Stimulated activated CD8-positive, alpha-beta memory T cell treated with anti-CD3 and anti-CD28 coated beads, Interleukin-2, amount 100 ng/mL, for 1 hour (primary cell): ENCODE data around the gene MSANTD7.
"Not testable (repeated sequence)": the region's sequence is repeated elsewhere in the genome, so short reads cannot be mapped to it uniquely, and the experiment has no call there.

ENCODE experiments used
- DNase-seq, 2 donors: peaks; one replicate each; pipeline ENCODE4 v3.0.0-alpha.2; 2020; ENCODE audit warnings: low read depth in 2 of 2

The MSANTD7 gene

GRCh38 chr10:14837757-14838581, at the start of gene MSANTD7, which contains the start of the genes CDNF and HSPA14:
TSS of gene MSANTD7 (plus strand) at chr10:14838306. CDS start at chr10:14842285, 3,979 bp downstream.
TSS of gene CDNF (minus strand) at chr10:14838037. CDS start at chr10:14837946, 91 bp downstream.
TSS of gene HSPA14 (plus strand) at chr10:14838306. CDS start at chr10:14838403, 97 bp downstream.
- peak; percentile 99 for DNase-seq

GRCh38 chr10:14798636-14799035, 39.5 kb upstream of the MSANTD7 start:
- DNase-seq = no peak

DNA sequence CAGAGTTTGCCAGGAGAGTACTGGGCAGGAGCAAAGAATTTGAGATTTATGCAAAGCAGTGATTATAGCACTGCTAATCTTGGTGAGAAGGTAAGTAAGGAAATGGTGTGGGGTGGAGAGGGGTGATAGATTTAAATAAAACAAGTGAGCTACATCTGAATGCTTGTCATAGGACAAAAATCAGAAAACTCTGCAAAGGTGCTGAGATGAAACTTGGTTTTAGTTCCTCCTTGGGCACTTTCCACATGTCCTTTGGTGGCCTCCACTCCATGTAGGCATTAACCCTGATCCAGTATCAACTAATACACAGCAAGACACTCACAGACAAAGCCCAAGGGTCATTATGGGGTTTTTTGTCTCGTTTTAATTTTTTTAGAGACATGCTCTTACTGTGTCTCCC, 37.7 kb upstream of the MSANTD7 start:
- DNase-seq = no peak

DNA sequence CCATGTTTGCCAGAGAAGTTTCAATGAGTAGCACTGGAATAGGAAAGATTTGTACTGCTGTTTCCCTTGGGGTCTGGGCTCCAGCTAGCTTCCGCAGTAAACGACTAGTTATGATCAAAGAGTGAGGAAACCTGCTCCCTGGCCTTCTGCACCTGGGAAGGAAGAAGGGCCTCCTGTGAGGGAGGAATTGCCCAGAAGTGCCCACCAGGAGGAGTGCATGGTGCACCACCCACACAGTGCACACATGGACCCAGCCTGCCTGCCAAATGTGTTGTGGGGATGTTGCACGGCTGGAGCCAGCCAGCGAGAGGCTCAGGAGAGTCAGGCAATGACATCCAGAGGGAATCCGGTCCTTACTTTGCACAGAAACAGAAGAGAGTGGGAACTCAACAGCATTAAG, 36.4 kb upstream of the MSANTD7 start:
- no peak for DNase-seq

- no peak for DNase-seq
Observed at GRCh38 chr10:14803827-14804226, 34.3 kb upstream of the MSANTD7 start.

- DNase-seq = no peak
Observed at GRCh38 chr10:14806318-14806717, 31.8 kb upstream of the MSANTD7 start.

DNA sequence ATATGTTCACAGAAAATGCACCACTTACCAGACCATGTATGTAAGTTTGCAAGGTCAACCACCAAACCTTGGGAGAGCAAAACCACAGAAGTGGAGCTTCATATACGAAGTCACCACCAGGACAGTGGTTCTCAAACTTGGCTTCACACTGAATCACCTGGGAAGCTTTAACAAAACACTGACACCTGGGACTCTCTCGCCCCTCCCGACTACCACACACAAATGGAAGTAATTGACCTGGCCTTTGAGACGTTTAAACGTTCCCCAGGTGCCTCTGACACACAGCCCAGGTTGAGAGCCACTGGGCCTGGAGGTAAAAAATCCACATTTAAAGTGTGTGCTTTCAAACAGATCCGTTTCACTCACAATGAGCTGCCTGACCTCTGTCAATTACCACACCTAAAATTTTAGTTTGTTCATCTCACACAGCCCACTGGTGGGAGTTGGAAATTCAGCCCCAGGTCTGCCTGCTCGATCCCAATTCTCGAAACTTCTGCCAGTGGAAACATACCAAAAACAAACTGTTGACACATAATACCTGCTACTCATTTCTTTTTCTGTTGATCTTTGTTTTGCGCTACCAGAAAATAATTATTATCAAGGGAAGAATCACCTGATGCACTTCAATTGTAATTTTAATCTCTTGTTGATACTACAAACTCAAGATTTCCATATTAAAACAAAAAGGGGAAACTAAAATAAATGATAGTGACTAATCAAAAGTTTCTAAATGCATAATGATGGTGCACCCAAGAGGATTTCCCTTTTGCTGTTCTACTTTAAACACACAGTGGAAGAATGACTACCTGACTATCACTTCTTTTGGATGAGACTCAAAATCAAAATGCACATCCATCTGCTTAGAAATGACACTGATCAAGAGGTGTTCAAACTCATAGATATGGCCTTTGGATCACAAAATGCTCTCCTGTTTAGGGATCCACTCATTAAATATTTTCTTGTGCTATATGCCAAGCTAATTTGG, 26.8 kb upstream of the MSANTD7 start:
- DNase-seq = no peak

GRCh38 chr10:14812271-14812670, 25.8 kb upstream of the MSANTD7 start:
- DNase-seq = no peak

GRCh38 chr10:14815681-14816080, 22.4 kb upstream of the MSANTD7 start:
- no peak for DNase-seq

DNA sequence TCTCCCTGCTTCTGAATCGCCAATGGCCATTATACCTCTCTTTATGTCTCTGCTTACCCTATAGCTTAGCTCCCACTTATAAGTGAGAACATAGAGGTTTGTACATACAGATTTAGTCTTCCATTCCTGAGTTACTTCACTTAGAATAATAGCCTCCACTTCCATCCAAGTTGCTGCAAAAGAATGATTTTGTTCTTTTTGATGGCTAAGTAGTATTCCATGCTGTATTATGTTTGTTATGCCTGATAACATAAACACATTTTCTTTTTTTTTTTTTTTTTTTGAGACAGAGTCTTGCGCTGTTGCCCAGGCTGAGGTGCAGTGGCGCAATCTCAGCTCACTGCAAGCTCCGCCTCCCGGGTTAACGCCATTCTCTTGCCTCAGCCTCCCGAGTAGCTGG, 21.4 kb upstream of the MSANTD7 start:
- DNase-seq = not testable (repeated sequence)

- no peak for DNase-seq
Observed at GRCh38 chr10:14820010-14820774, 17.9 kb upstream of the MSANTD7 start.

GRCh38 chr10:14820775-14821154, 17.3 kb upstream of the MSANTD7 start:
- no peak for DNase-seq

- no peak for DNase-seq
Observed at GRCh38 chr10:14821635-14822375, 16.3 kb upstream of the MSANTD7 start.

DNA sequence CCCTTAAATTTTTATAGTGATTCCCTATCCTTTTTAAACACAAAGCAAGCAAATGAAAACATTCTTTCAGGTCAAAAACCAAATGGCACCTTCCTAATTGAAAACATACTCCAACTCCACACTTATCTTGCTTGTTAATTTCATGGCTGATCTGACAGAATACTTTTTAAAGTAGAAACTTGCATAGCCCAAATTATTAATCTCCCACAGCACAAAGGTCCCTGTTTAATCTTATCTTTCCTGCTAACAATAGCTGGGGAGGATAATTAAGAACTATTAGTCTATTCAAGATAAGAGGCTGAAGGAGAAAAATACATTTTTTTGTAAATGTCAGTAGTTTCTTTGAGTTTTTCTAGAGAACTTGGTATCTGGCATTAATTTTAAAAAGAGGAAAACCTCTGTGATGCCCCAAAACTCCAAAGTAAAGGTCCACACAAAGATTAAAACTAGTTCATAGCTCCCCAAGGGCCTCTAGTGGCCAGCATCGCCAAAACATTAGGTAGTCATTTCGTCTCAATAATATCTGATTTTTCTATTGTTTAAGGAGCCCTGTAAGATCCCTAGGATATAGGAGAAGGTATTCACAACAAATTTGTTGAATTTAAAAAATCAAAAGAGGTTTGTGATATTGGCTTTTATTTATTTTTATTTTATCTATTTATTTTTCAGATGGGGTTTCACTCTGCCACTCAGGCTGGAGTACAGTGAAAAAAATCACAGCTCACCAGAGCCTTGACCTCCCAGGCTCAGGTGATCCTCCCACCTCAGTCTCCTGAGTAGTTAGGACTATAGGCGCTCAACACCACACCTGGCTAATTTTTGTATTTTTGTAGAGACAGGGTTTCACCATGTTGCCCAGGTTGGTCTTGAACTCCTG, 15.0 kb upstream of the MSANTD7 start:
- DNase-seq = no peak

GRCh38 chr10:14823966-14824365, 14.1 kb upstream of the MSANTD7 start:
- DNase-seq = no peak

- DNase-seq = no peak
Observed at GRCh38 chr10:14826076-14826829, 11.9 kb upstream of the MSANTD7 start.

DNA sequence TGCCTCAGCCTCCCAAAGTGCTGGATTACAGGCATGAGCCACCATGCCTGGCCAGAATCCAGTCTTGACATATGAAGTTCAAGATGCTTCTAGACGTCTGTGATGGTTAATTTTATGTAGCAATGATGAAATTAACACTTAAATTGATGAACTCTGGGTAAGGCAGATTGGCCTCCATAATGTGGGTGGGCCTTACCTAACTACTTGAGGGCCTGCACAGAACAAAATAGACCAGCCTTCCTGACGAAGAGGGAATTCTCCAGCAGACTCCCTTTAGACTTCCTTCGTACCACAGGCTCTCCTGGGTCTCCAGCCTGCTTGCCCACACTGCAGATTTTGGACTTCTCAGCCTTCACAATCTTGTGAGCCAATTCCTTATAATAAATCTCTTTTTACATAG, 5.0 kb upstream of the MSANTD7 start:
- DNase-seq = no peak

GRCh38 chr10:14836208-14836607, 1.9 kb upstream of the MSANTD7 start:
- DNase-seq = no peak
